ENCODE data around the gene SRGAP3.

Gene SRGAP3

GRCh38 chr3:8992199-8992598, 257.2 kb downstream of the SRGAP3 start:
- H3K4me3 ChIP-seq, result no peak overlapping the region
- no peak for DNase-seq (ENCODE audit: low spot score in 2 of 2)
- H3K27me3 ChIP-seq (ENCODE audit: low read depth), result no peaks in the 10 kb centered on the region
- in situ Hi-C loops (cut with MboI; ENCODE audit: low sequenced_read_pairs), result no loop called here
- H3K4me1 ChIP-seq, result no peaks in the 10 kb centered on the region
- H3K9me3 ChIP-seq, result no peaks in the 10 kb centered on the region
- H3K36me3 ChIP-seq (replicated peaks), result no peaks in the 10 kb centered on the region

- DNase-seq (ENCODE audit: low spot score in 2 of 2), result no peak
- in situ Hi-C loops (cut with MboI; ENCODE audit: low sequenced_read_pairs), result no loop called here
Observed at GRCh38 chr3:8990266-8991215, 258.9 kb downstream of the SRGAP3 start.

GRCh38 chr3:8988791-8989558, 260.5 kb downstream of the SRGAP3 start:
- H3K9me3 ChIP-seq, result no peaks in the 10 kb centered on the region
- no peak for DNase-seq (ENCODE audit: low spot score in 2 of 2)
- H3K27me3 ChIP-seq (ENCODE audit: low read depth), result no peaks in the 10 kb centered on the region
- no peak overlapping the region for H3K4me3 ChIP-seq
- no peaks in the 10 kb centered on the region for H3K36me3 ChIP-seq (replicated peaks)
- in situ Hi-C loops (cut with MboI; ENCODE audit: low sequenced_read_pairs), result no loop called here
- no peaks in the 10 kb centered on the region for H3K4me1 ChIP-seq

More at GRCh38 chr3:8990266-8991215, 258.9 kb downstream of the SRGAP3 start:
- Histone ChIP-seq H3K4me3 (no peak overlapping the region), H3K9me3 (no peaks in the 10 kb centered on the region), H3K27me3 (ENCODE audit: low read depth) (no peaks in the 10 kb centered on the region), H3K4me1 (no peaks in the 10 kb centered on the region), H3K36me3 (replicated peaks) (no peaks in the 10 kb centered on the region)

- Histone ChIP-seq H3K27me3 (ENCODE audit: low read depth) (no peaks in the 10 kb centered on the region), H3K36me3 (replicated peaks) (no peaks in the 10 kb centered on the region), H3K9me3 (no peaks in the 10 kb centered on the region), H3K4me3 (no peak overlapping the region), H3K4me1 (no peaks in the 10 kb centered on the region)
- DNase-seq (ENCODE audit: low spot score in 2 of 2), result no peak
- in situ Hi-C loops (cut with MboI; ENCODE audit: low sequenced_read_pairs), result no loop called here
Observed at GRCh38 chr3:8988384-8988655, 261.1 kb downstream of the SRGAP3 start.

GRCh38 chr3:8987645-8988383, 261.6 kb downstream of the SRGAP3 start:
- Histone ChIP-seq H3K4me1 (no peaks in the 10 kb centered on the region), H3K36me3 (replicated peaks) (no peaks in the 10 kb centered on the region), H3K9me3 (no peaks in the 10 kb centered on the region), H3K4me3 (no peak overlapping the region), H3K27me3 (ENCODE audit: low read depth) (no peaks in the 10 kb centered on the region)
- peak; percentile 44 to 77 for DNase-seq (ENCODE audit: low spot score in 2 of 2)
- in situ Hi-C loops (cut with MboI; ENCODE audit: low sequenced_read_pairs), result no loop called here

GRCh38 chr3:8987226-8987625, 262.2 kb downstream of the SRGAP3 start:
- no peak for DNase-seq (ENCODE audit: low spot score in 2 of 2)
- in situ Hi-C loops (cut with MboI; ENCODE audit: low sequenced_read_pairs), result no loop called here

GRCh38 chr3:8986741-8987140, 262.7 kb downstream of the SRGAP3 start:
- Histone ChIP-seq H3K36me3 (replicated peaks) (no peaks in the 10 kb centered on the region), H3K27me3 (ENCODE audit: low read depth) (no peaks in the 10 kb centered on the region; the same call in 1 of the 2 replicates), H3K9me3 (no peaks in the 10 kb centered on the region), H3K4me3 (no peak overlapping the region), H3K4me1 (no peaks in the 10 kb centered on the region)
- in situ Hi-C loops (cut with MboI; ENCODE audit: low sequenced_read_pairs), result no loop called here
- DNase-seq (ENCODE audit: low spot score in 2 of 2), result no peak

More at GRCh38 chr3:8987226-8987625, 262.2 kb downstream of the SRGAP3 start:
- no peaks in the 10 kb centered on the region for H3K4me1 ChIP-seq
- H3K27me3 ChIP-seq (ENCODE audit: low read depth), result no peaks in the 10 kb centered on the region
- H3K36me3 ChIP-seq (replicated peaks), result no peaks in the 10 kb centered on the region
- no peaks in the 10 kb centered on the region for H3K9me3 ChIP-seq
- no peak overlapping the region for H3K4me3 ChIP-seq

- in situ Hi-C loops (cut with MboI; ENCODE audit: low sequenced_read_pairs), result no loop called here
- H3K27me3 ChIP-seq (ENCODE audit: low read depth), result peaks cover 6% of the 10 kb centered on the region
- no peaks in the 10 kb centered on the region for H3K4me1 ChIP-seq
- DNase-seq (ENCODE audit: low spot score in 2 of 2), result no peak
- H3K9me3 ChIP-seq, result no peaks in the 10 kb centered on the region
- H3K4me3 ChIP-seq, result no peak overlapping the region
- no peaks in the 10 kb centered on the region for H3K36me3 ChIP-seq (replicated peaks)
Observed at GRCh38 chr3:8985876-8986275, 263.6 kb downstream of the SRGAP3 start.

GRCh38 chr3:8985411-8985831, 264.0 kb downstream of the SRGAP3 start:
- peaks cover 9% of the 10 kb centered on the region for H3K27me3 ChIP-seq (ENCODE audit: low read depth)
- DNase-seq (ENCODE audit: low spot score in 2 of 2), result no peak
- H3K4me1 ChIP-seq, result no peaks in the 10 kb centered on the region
- in situ Hi-C loops (cut with MboI; ENCODE audit: low sequenced_read_pairs), result no loop called here
- H3K36me3 ChIP-seq (replicated peaks), result no peaks in the 10 kb centered on the region
- H3K4me3 ChIP-seq, result no peak overlapping the region
- no peaks in the 10 kb centered on the region for H3K9me3 ChIP-seq

- Histone ChIP-seq H3K36me3 (replicated peaks) (no peaks in the 10 kb centered on the region), H3K4me1 (no peaks in the 10 kb centered on the region), H3K27me3 (ENCODE audit: low read depth) (peaks cover 9% of the 10 kb centered on the region), H3K4me3 (no peak overlapping the region), H3K9me3 (no peaks in the 10 kb centered on the region)
- in situ Hi-C loops (cut with MboI; ENCODE audit: low sequenced_read_pairs), result no loop called here
- no peak for DNase-seq (ENCODE audit: low spot score in 2 of 2)
Observed at GRCh38 chr3:8984526-8984925, 264.9 kb downstream of the SRGAP3 start.

- H3K9me3 ChIP-seq, result no peaks in the 10 kb centered on the region
- in situ Hi-C loops (cut with MboI; ENCODE audit: low sequenced_read_pairs), result no loop called here
- no peak for DNase-seq (ENCODE audit: low spot score in 2 of 2)
- H3K4me1 ChIP-seq, result no peaks in the 10 kb centered on the region
- H3K4me3 ChIP-seq, result no peak overlapping the region
- no peaks in the 10 kb centered on the region for H3K36me3 ChIP-seq (replicated peaks)
- peaks cover 9% of the 10 kb centered on the region for H3K27me3 ChIP-seq (ENCODE audit: low read depth)
Observed at GRCh38 chr3:8984081-8984480, 265.4 kb downstream of the SRGAP3 start.

- no peak for DNase-seq (ENCODE audit: low spot score in 2 of 2)
- in situ Hi-C loops (cut with MboI; ENCODE audit: low sequenced_read_pairs), result no loop called here
- Histone ChIP-seq H3K27me3 (ENCODE audit: low read depth) (peaks cover 9% of the 10 kb centered on the region), H3K4me3 (no peak overlapping the region), H3K4me1 (no peaks in the 10 kb centered on the region), H3K9me3 (no peaks in the 10 kb centered on the region), H3K36me3 (replicated peaks) (no peaks in the 10 kb centered on the region)
Observed at GRCh38 chr3:8983591-8983990, 265.9 kb downstream of the SRGAP3 start.

GRCh38 chr3:8983026-8983425, 266.4 kb downstream of the SRGAP3 start:
- H3K27me3 ChIP-seq (ENCODE audit: low read depth), result peaks cover 9% of the 10 kb centered on the region
- in situ Hi-C loops (cut with MboI; ENCODE audit: low sequenced_read_pairs), result no loop called here

GRCh38 chr3:8982509-8982908, 266.9 kb downstream of the SRGAP3 start:
- Histone ChIP-seq H3K4me3 (no peak overlapping the region), H3K27me3 (ENCODE audit: low read depth) (peaks cover 9% of the 10 kb centered on the region), H3K36me3 (replicated peaks) (no peaks in the 10 kb centered on the region), H3K9me3 (no peaks in the 10 kb centered on the region), H3K4me1 (no peaks in the 10 kb centered on the region)
- in situ Hi-C loops (cut with MboI; ENCODE audit: low sequenced_read_pairs), result no loop called here
- no peak for DNase-seq (ENCODE audit: low spot score in 2 of 2)

More at GRCh38 chr3:8983026-8983425, 266.4 kb downstream of the SRGAP3 start:
- Histone ChIP-seq H3K4me1 (no peaks in the 10 kb centered on the region), H3K4me3 (no peak overlapping the region), H3K36me3 (replicated peaks) (no peaks in the 10 kb centered on the region), H3K9me3 (no peaks in the 10 kb centered on the region)
- DNase-seq (ENCODE audit: low spot score in 2 of 2), result no peak
